ENCODE results near the gene PCDH15. TPM values are rescaled to one million over a fixed set of nuclear protein-coding genes. Genes with fewer than 3 reads are reported as not detected.
A peak's percentile ranks its signal among the peaks of the same experiment; 100 is the strongest.

PCDH15 gene
- total RNA-seq, 1 donor from 2014 or later, result 0.64 TPM

- no peaks in the 10 kb centered on the region for H3K36me3 Mint-ChIP-seq (ENCODE audit: unreplicated experiment)
- H3K9me3 Mint-ChIP-seq (ENCODE audit: unreplicated experiment), result no peaks in the 10 kb centered on the region
- H3K27ac Mint-ChIP-seq (ENCODE audit: unreplicated experiment), result no peak overlapping the region
- DNase-seq, result no peak
- no peak overlapping the region for H3K4me3 Mint-ChIP-seq (ENCODE audit: unreplicated experiment)
- H3K27me3 Mint-ChIP-seq (ENCODE audit: unreplicated experiment), result no peaks in the 10 kb centered on the region
- no peaks in the 10 kb centered on the region for H3K4me1 Mint-ChIP-seq (ENCODE audit: low read depth, unreplicated experiment)
- peak; percentile 48 for TF ChIP-seq CTCF (IDR thresholded peaks at IDR 0.05; ENCODE audit: partially characterized antibody, unreplicated experiment)
These were observed 1014.7 kb downstream of the PCDH15 start for GRCh38 chr10:53786236-53786900.

GRCh38 chr10:53771701-53772100, 1029.3 kb downstream of the PCDH15 start:
- DNase-seq, result no peak
- H3K27ac Mint-ChIP-seq (ENCODE audit: unreplicated experiment), result no peak overlapping the region

GRCh38 chr10:53770903-53771302, 1030.1 kb downstream of the PCDH15 start:
- TF ChIP-seq CTCF (IDR thresholded peaks at IDR 0.05; ENCODE audit: partially characterized antibody, unreplicated experiment), result no peak
- no peak for DNase-seq
- Mint-ChIP-seq H3K9me3 (ENCODE audit: unreplicated experiment) (no peaks in the 10 kb centered on the region), H3K4me1 (ENCODE audit: low read depth, unreplicated experiment) (no peaks in the 10 kb centered on the region), H3K4me3 (ENCODE audit: unreplicated experiment) (no peak overlapping the region), H3K27me3 (ENCODE audit: unreplicated experiment) (no peaks in the 10 kb centered on the region), H3K36me3 (ENCODE audit: unreplicated experiment) (no peaks in the 10 kb centered on the region), H3K27ac (ENCODE audit: unreplicated experiment) (no peak overlapping the region)

More at GRCh38 chr10:53771701-53772100, 1029.3 kb downstream of the PCDH15 start:
- Mint-ChIP-seq H3K27me3 (ENCODE audit: unreplicated experiment) (no peaks in the 10 kb centered on the region), H3K4me3 (ENCODE audit: unreplicated experiment) (no peak overlapping the region), H3K4me1 (ENCODE audit: low read depth, unreplicated experiment) (no peaks in the 10 kb centered on the region), H3K36me3 (ENCODE audit: unreplicated experiment) (no peaks in the 10 kb centered on the region), H3K9me3 (ENCODE audit: unreplicated experiment) (no peaks in the 10 kb centered on the region)
- no peak for TF ChIP-seq CTCF (IDR thresholded peaks at IDR 0.05; ENCODE audit: partially characterized antibody, unreplicated experiment)

- no peak for DNase-seq
- Mint-ChIP-seq H3K9me3 (ENCODE audit: unreplicated experiment) (no peaks in the 10 kb centered on the region), H3K4me1 (ENCODE audit: low read depth, unreplicated experiment) (no peaks in the 10 kb centered on the region), H3K36me3 (ENCODE audit: unreplicated experiment) (no peaks in the 10 kb centered on the region), H3K27ac (ENCODE audit: unreplicated experiment) (no peak overlapping the region), H3K27me3 (ENCODE audit: unreplicated experiment) (no peaks in the 10 kb centered on the region), H3K4me3 (ENCODE audit: unreplicated experiment) (no peak overlapping the region)
- no peak for TF ChIP-seq CTCF (IDR thresholded peaks at IDR 0.05; ENCODE audit: partially characterized antibody, unreplicated experiment)
These were observed 1035.7 kb downstream of the PCDH15 start for GRCh38 chr10:53765311-53765710.

GRCh38 chr10:53754596-53755250, 1046.3 kb downstream of the PCDH15 start:
- no peaks in the 10 kb centered on the region for H3K9me3 Mint-ChIP-seq (ENCODE audit: unreplicated experiment)
- peak; percentile 33 for DNase-seq
- no peak overlapping the region for H3K27ac Mint-ChIP-seq (ENCODE audit: unreplicated experiment)
- TF ChIP-seq CTCF (IDR thresholded peaks at IDR 0.05; ENCODE audit: partially characterized antibody, unreplicated experiment), result no peak
- H3K4me1 Mint-ChIP-seq (ENCODE audit: low read depth, unreplicated experiment), result no peaks in the 10 kb centered on the region
- no peaks in the 10 kb centered on the region for H3K36me3 Mint-ChIP-seq (ENCODE audit: unreplicated experiment)
- no peak overlapping the region for H3K4me3 Mint-ChIP-seq (ENCODE audit: unreplicated experiment)
- H3K27me3 Mint-ChIP-seq (ENCODE audit: unreplicated experiment), result no peaks in the 10 kb centered on the region
